Activated naive CD4-positive, alpha-beta T cell treated with Interleukin-2 at 50 U/mL for 16 hours (primary cell): Measurements from ENCODE around the gene CFAP119.
A peak's percentile ranks its signal among the peaks of the same experiment; 100 is the strongest.

Experiments used
- DNase-seq: peaks from one replicate; pipeline ENCODE4 v3.0.0-alpha.2; 2020

The CFAP119 gene

DNA sequence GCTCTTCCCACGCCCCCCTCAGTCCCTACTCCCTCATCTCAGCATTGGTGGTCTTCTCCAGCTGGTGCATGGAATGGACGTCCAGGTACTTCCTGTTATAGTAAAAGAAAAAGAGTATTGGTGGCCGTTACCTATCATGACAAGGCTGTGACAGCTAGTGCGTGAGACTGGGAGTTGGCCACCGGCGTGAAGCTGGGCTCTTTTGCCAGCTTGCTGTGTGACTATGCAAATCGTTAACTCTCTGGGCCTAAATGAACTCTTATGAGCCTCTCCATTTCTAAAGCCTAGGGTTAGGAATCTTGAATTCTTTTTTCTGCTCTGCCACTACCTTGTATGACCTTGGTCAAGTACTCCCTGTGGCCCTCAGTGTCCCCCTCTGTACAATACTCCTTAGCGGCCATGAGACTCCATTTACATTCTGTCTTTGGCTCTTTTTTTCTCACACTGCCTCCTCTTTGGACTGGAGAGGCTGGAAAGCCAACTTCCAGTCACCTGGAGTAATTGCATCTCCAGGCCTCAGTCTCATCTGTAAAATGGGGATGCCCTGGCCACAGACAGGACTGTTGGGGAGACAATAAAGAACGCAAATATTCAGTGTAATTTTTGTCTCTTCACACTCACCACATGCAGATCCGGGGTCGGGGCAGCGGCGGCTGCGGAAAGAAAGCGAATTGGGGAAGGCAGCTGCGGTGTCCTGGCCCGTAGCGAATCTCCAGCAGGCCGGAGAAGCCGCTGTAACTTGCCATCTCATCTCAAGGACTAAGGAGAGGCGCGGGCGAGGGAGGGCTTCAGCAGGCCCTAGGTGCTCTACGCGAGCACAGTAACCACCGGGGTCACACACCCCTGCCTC lies 1.1 kb downstream of the CFAP119 start:
- no peak for DNase-seq

GRCh38 chr16:30760001-30760559 lies 1.8 kb downstream of the CFAP119 start:
- no peak for DNase-seq

DNA sequence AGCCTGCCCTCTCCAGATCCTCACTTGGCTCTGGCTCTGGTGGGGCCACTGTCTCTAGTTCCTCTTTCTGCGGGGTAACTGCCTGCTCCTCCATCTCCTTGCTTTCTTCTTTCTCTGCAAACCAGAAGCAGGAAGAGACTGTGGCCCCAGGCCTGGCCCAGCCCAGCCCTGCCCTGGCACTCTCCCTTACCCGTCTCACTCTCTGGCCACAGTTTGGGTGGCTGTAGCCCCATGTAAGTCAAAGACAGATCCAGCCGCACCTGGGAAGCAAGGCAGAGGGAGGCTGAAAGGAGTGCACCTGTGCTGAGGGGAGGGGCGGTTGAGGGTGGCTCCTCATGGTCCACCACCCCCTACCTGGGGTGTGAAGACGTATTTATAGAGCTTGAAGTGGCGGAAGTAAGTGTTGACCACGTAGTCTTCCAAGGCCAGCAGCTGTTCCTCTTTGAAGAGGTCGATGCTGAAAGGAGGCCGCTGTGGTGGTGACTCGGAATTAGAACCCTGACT lies 2.8 kb downstream of the CFAP119 start:
- DNase-seq, result no peak

DNA sequence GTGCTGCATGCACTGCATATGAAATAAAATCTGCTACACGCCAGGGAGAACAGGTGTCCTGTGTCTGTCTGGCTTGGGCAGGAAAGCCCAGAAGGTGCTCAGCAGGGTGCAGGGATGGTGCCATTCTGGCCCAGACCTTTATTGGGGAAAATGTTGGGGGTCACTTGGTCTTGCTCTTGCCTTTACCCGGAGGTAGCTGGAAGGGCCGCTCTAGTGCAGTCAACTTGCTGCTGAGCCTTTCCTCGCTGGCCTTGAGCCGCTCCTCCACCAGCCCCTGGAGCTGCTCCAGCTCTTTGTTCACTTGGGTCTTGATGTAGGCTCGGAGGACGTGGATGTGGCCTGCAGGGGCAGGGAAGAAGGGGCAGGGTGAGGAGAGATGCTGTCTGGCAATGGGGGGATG lies 4.5 kb downstream of the CFAP119 start:
- no peak for DNase-seq

- DNase-seq, result no peak
These were observed 5.1 kb downstream of the CFAP119 start for GRCh38 chr16:30756781-30757100.

- DNase-seq, result no peak
These were observed 5.7 kb downstream of the CFAP119 start for GRCh38 chr16:30755955-30756780.

- no peak for DNase-seq
These were observed 8.3 kb downstream of the CFAP119 start for GRCh38 chr16:30753596-30753995.

DNA sequence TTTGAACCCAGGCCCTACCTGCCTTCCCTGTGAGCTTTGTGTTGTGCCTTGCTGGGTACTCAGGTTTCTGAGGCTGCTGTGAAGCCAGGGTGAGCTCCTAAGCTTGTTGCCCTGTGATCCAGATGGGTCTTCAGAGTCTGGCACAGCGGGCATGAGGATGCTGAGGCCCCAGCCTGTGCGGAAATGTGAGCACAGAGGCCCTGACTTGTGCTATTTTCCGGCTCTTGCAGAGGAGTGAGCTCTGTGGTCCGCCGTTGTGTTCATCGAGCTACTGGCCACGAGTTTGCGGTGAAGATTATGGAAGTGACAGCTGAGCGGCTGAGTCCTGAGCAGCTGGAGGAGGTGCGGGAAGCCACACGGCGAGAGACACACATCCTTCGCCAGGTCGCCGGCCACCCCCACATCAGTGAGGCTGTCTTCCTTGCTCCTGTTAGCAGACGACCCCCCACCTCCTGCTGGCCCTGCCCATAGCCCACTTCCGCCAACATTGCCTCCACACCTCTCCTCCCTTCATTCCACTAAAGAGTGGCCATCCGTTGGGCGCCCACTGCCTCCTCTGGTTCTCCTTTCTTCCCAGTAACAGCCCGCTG lies 10.9 kb downstream of the CFAP119 start:
- DNase-seq, result no peak

- no peak for DNase-seq
These were observed 11.7 kb downstream of the CFAP119 start for GRCh38 chr16:30750201-30750600.

GRCh38 chr16:30748634-30749445 lies 13.0 kb downstream of the CFAP119 start:
- DNase-seq, result peak; percentile 16

- peak; percentile 97 for DNase-seq
These were observed 13.8 kb downstream of the CFAP119 start, which contains the start of gene PHKG2 for GRCh38 chr16:30747799-30748633. TSS of gene PHKG2 (plus strand) at chr16:30748425. CDS start at chr16:30748821, 396 bp downstream.

- DNase-seq, result no peak
These were observed 14.5 kb downstream of the CFAP119 start for GRCh38 chr16:30747331-30747730.

DNA sequence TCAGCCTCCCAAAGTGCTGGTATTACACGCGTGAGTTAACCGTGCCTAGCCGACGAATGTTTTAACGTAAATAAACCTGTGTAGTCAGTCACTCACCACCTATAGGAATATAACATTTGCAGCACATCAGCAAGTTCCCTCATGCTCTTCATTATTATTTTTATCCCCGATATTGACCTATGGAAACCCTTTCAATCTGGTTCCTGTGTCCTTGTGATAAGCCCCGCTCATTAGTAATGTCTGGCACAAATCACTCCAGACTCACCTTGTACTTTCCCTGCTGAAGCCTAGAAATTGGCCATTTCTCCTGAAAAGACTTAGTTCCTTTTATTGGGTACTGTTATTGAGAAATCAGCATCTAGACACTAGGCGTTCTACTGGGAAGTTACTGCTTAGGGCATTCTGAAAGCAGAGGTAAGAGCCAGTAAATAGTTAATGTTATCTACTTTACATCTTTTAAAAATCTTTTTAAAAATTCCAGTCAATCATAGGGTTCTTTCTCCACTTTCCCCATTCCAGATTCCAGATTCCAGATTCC lies 15.2 kb downstream of the CFAP119 start:
- no peak for DNase-seq

DNA sequence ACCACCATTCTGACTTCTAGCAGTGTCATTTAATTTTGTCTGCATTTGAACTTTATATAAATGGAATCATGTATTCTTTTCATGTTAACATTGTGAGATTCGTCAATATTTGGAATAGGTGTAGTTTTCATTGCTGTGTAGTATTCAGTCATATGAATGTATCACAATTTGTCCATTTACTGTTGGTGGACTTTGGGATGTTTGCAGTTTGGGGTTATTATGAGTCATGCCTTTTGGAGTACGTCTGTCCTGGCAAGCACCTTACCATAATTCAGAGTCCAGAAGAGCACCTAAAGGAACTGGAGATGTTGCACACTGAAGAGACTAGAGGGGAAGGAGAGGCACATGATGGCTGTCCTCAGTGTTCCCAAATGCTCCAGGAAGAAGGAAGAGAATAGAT lies 16.8 kb downstream of the CFAP119 start:
- DNase-seq, result no peak

DNA sequence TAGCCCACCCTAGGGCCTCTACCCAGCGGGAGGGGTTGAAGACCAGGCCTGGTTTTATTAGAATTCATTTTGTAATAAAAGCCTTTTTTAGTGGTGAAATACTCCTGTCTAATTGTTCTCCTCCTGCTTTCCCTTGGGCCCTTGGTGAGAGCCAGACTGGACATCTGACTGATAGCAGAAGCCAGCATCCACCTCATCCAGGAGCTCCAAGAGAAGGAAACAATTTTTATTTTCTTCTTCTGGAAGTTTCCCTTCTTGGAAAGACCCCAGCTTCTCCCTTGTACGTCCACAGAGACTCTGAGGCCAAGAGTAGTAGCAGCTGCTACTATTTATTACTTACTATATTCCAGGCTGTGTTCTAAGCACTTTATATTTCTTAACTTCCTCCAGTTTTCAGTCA lies 17.7 kb downstream of the CFAP119 start:
- no peak for DNase-seq

- no peak for DNase-seq
These were observed 18.1 kb downstream of the CFAP119 start for GRCh38 chr16:30743716-30744115.

DNA sequence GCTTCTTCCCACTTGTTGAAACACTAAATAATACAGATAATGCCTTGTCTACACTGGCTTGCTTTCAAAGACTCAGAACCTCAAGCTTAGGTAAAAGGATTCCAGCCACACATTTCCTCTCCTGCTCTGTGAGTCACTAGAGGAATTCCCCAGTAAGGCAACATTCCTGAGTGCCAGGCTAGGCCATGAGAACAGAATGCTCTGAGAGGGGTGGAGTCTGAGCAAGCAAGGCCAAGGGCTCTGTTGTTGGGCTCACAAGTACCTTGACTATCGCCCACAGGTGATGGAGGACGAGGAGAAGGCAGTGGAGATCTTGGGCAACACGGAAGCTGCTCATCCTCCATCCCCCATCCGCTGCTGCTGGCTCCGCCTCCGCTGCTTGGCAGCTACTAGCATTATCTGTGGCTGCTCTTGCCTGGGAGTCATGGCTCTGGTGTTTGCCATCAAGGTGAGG lies 20.4 kb downstream of the CFAP119 start:
- no peak for DNase-seq

- DNase-seq, result no peak
These were observed 21.3 kb downstream of the CFAP119 start for GRCh38 chr16:30740364-30741251.

- DNase-seq, result no peak
These were observed 22.6 kb downstream of the CFAP119 start for GRCh38 chr16:30738984-30739951.
